ENCODE data around the gene HAPSTR1.
A peak's percentile ranks its signal among the peaks of the same experiment; 100 is the strongest.

HAPSTR1 gene

GRCh38 chr16:9122342-9122741, 30.9 kb downstream of the HAPSTR1 start:
- no peak for DNase-seq (ENCODE audit: low read depth in 2 of 2, low spot score in 1 of 2)

- DNase-seq (ENCODE audit: low read depth in 2 of 2, low spot score in 1 of 2): no peak
Observed at GRCh38 chr16:9122969-9123368, 31.5 kb downstream of the HAPSTR1 start.

- DNase-seq (ENCODE audit: low read depth in 2 of 2, low spot score in 1 of 2): no peak
Observed at GRCh38 chr16:9123401-9123800, 32.0 kb downstream of the HAPSTR1 start.

GRCh38 chr16:9123871-9124270, 32.4 kb downstream of the HAPSTR1 start:
- DNase-seq (ENCODE audit: low read depth in 2 of 2, low spot score in 1 of 2): no peak

- no peak for DNase-seq (ENCODE audit: low read depth in 2 of 2, low spot score in 1 of 2)
Observed at GRCh38 chr16:9124444-9124843, 33.0 kb downstream of the HAPSTR1 start.

GRCh38 chr16:9124908-9125584, 33.6 kb downstream of the HAPSTR1 start:
- no peak for DNase-seq (ENCODE audit: low read depth in 2 of 2, low spot score in 1 of 2)

GRCh38 chr16:9125658-9126505, 34.4 kb downstream of the HAPSTR1 start:
- no peak for DNase-seq (ENCODE audit: low read depth in 2 of 2, low spot score in 1 of 2)

- DNase-seq (ENCODE audit: low read depth in 2 of 2, low spot score in 1 of 2): no peak
Observed at GRCh38 chr16:9126609-9127008, 35.2 kb downstream of the HAPSTR1 start.

GRCh38 chr16:9128346-9129342, 37.2 kb downstream of the HAPSTR1 start:
- DNase-seq (ENCODE audit: low read depth in 2 of 2, low spot score in 1 of 2): no peak

GRCh38 chr16:9134306-9134705, 42.9 kb downstream of the HAPSTR1 start:
- DNase-seq (ENCODE audit: low read depth in 2 of 2, low spot score in 1 of 2): no peak

GRCh38 chr16:9134739-9135138, 43.3 kb downstream of the HAPSTR1 start:
- peak; percentile 35 to 44 for DNase-seq (ENCODE audit: low read depth in 2 of 2, low spot score in 1 of 2)

- no peak for DNase-seq (ENCODE audit: low read depth in 2 of 2, low spot score in 1 of 2)
Observed at GRCh38 chr16:9135797-9136196, 44.4 kb downstream of the HAPSTR1 start.

GRCh38 chr16:9136596-9136995, 45.2 kb downstream of the HAPSTR1 start:
- no peak for DNase-seq (ENCODE audit: low read depth in 2 of 2, low spot score in 1 of 2)

GRCh38 chr16:9138021-9138680, 46.7 kb downstream of the HAPSTR1 start:
- DNase-seq (ENCODE audit: low read depth in 2 of 2, low spot score in 1 of 2): no peak

GRCh38 chr16:9138731-9139501, 47.5 kb downstream of the HAPSTR1 start:
- DNase-seq (ENCODE audit: low read depth in 2 of 2, low spot score in 1 of 2): peak; percentile 29 to 42

- DNase-seq (ENCODE audit: low read depth in 2 of 2, low spot score in 1 of 2): no peak
Observed at GRCh38 chr16:9139965-9140364, 48.5 kb downstream of the HAPSTR1 start.
